ENCODE results near the gene KIAA0232.

The KIAA0232 gene, protein sequence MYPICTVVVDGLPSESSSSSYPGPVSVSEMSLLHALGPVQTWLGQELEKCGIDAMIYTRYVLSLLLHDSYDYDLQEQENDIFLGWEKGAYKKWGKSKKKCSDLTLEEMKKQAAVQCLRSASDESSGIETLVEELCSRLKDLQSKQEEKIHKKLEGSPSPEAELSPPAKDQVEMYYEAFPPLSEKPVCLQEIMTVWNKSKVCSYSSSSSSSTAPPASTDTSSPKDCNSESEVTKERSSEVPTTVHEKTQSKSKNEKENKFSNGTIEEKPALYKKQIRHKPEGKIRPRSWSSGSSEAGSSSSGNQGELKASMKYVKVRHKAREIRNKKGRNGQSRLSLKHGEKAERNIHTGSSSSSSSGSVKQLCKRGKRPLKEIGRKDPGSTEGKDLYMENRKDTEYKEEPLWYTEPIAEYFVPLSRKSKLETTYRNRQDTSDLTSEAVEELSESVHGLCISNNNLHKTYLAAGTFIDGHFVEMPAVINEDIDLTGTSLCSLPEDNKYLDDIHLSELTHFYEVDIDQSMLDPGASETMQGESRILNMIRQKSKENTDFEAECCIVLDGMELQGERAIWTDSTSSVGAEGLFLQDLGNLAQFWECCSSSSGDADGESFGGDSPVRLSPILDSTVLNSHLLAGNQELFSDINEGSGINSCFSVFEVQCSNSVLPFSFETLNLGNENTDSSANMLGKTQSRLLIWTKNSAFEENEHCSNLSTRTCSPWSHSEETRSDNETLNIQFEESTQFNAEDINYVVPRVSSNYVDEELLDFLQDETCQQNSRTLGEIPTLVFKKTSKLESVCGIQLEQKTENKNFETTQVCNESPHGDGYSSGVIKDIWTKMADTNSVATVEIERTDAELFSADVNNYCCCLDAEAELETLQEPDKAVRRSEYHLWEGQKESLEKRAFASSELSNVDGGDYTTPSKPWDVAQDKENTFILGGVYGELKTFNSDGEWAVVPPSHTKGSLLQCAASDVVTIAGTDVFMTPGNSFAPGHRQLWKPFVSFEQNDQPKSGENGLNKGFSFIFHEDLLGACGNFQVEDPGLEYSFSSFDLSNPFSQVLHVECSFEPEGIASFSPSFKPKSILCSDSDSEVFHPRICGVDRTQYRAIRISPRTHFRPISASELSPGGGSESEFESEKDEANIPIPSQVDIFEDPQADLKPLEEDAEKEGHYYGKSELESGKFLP (N-terminal part only)

DNA sequence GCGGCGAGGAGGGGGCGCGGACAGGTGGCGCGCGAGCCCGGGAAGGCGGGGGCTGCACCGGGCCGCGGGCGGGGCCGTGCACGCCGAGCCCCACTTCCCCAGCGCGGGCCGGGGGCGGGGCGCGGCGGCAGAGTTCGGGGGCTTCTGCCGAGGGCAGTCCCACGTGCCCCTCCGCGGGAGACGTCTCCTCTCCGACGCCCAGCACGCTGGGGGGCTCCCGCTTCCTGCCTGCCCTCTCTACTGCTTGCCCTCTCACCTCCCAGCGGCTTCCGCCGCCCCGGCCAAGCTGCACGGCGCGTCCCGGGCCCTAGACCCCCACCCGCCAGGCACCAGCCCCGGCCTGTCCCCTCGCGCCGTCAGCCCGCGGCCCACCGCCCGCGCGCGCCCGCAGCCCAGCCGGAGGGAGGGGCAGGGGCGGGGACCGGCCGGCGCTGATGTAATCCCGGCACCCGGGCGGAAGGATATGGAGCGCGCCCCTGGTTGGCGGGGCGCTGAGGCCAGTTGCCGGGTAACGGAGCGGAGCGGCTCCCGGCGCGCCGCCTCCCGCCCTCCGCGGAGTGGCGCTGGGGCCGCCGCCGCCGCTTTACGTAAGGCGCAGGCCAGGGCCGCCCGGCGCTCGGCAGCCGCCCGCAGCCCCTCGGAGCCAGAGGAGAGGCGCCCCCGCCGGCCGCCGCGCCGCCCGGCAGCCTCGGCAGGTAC lies at the start of gene KIAA0232:
TSS of gene KIAA0232 (plus strand) at position 581 of the 699 bp plus-strand sequence. CDS start 41,727 bp downstream, outside the sequence.
- H3K4me1 Mint-ChIP-seq (ENCODE audit: low read depth) = peaks cover 64% of the 10 kb centered on the region
- H3K27ac Mint-ChIP-seq = peak within 1 kb of the TSS; percentile 85
- H3K27me3 Mint-ChIP-seq = peaks cover 4% of the 10 kb centered on the region
- peaks cover 14% of the 10 kb centered on the region for H3K36me3 Mint-ChIP-seq (ENCODE audit: low read depth)
- H3K4me3 Mint-ChIP-seq = peak within 1 kb of the TSS; percentile 80
- intact Hi-C loops (cut with micrococcal nuclease) = loop anchor here (5.0 kb wide), 3 partner anchors 65 to 110 kb away; partner anchors contain the start of gene BLOC1S4
- H3K9me3 Mint-ChIP-seq = no peaks in the 10 kb centered on the region

DNA sequence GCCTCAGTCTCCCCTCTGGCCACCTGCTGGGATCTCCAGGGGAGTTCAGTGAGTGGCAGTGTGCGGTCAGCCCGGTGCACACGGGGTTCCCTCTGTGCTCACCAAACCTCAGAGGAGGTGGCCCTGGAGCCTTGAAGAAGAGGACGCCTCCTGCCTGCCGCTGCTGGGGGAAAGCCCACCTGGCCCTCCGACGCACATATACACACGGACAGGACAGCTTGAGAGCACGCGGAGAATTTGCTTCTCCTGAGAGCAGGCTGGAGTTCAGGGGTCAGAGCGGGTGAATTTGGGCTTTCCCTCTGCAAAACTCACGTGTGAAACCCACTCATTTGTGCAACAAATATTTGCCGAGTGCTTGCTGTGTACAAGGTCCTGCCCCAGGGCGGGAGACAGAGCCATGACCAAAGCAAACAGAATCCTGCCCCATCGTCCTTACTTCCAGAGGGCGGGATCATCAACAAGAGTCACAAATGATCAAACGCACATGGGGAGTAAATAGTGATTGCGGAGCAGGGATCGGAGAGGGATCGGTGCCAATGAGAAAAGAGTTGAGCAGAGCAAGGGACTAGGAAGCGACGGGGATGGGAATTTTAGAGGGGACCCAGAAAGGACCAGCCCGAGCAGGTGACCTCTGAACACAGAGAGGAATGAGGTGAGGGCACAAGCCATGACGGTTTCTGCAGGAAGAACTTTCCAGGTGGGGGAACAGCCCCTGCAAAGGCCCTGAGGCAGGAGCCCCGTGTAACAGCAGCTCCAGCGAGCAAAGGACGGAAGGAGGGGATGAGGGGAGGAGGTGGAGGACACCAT lies 49.0 kb upstream of the KIAA0232 start:
- intact Hi-C loops (cut with micrococcal nuclease) = no loop called here
- Mint-ChIP-seq H3K27ac (peak overlapping the region; percentile 90), H3K36me3 (ENCODE audit: low read depth) (no peaks in the 10 kb centered on the region), H3K4me3 (no peak overlapping the region), H3K9me3 (no peaks in the 10 kb centered on the region), H3K27me3 (peaks cover 15% of the 10 kb centered on the region), H3K4me1 (ENCODE audit: low read depth) (peaks cover 45% of the 10 kb centered on the region)

DNA sequence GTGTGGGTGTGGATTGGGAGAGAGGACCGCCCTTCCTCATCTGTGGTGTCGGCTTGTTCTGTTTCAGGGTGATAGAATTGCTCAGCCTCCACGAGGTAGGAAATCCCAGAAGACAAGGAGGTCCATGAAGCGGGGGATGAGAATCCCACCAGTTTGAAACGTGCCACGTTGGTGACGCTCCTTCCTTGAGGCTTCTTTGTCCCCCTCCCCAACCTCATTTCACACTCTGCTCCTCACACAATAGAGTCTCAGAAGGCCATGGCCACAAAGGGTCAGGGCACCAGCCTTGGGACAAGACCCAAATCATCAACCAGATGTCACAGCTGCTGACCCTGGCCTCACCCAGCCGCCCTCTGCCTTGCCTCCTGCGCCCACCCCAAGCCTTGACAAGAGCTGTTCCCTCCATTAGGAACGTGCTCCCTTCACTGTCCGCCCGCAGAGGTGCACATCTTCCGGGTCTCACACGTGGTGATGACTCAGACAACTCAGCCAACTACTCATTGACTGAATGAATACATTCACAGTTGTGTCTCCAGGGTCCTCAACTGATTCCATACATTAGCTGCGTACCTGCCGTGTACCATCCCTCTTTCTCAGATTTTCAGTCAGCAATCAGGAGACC lies 48.3 kb upstream of the KIAA0232 start:
- Mint-ChIP-seq H3K36me3 (ENCODE audit: low read depth) (no peaks in the 10 kb centered on the region), H3K27ac (peak overlapping the region; percentile 58), H3K9me3 (no peaks in the 10 kb centered on the region), H3K4me1 (ENCODE audit: low read depth) (peaks cover 43% of the 10 kb centered on the region), H3K27me3 (peaks cover 19% of the 10 kb centered on the region), H3K4me3 (no peak overlapping the region)
- intact Hi-C loops (cut with micrococcal nuclease) = no loop called here

DNA sequence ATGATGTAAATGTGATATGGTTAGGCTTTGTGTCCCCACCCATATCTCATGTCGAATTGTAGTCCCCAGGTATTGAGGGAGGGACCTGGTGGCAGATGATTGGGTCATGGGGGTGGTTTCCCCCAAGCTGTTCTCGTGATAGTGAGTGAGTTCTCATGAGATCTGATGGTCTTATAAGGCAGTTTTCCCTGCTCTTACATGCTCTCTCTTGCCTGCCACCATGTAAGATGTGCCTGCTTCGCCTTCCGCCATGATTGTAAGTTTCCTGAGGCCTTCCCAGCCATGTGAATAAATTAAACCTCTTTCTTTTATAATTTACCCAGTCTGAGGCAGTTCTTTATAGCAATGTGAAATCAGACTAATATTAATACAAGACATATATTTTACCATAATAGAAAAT lies 42.6 kb upstream of the KIAA0232 start:
- Mint-ChIP-seq H3K4me1 (ENCODE audit: low read depth) (peaks cover 10% of the 10 kb centered on the region), H3K36me3 (ENCODE audit: low read depth) (no peaks in the 10 kb centered on the region), H3K4me3 (no peak overlapping the region), H3K27ac (no peak overlapping the region), H3K9me3 (no peaks in the 10 kb centered on the region), H3K27me3 (peaks cover 18% of the 10 kb centered on the region)
- intact Hi-C loops (cut with micrococcal nuclease) = no loop called here

DNA sequence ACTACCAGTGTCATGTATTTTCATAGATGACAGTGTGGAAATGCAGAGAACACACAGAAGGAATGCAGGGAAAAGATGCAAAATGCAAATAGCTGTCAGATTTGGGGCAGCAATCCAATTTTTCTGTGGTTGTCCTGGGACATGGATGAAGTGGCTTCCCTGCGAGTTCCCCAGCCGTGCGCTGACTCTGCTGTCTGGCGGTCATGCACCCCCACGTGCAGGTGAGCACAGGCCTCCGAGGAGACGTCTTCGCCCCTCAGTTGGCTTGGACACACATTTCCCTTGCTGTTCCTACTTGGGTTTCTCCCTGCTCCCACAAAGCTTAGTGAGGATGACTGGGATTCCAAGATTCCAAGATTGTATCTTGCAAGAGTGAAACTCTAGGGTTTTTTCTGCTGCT lies 42.2 kb upstream of the KIAA0232 start:
- intact Hi-C loops (cut with micrococcal nuclease) = no loop called here
- Mint-ChIP-seq H3K4me3 (no peak overlapping the region), H3K9me3 (no peaks in the 10 kb centered on the region), H3K36me3 (ENCODE audit: low read depth) (no peaks in the 10 kb centered on the region), H3K27ac (no peak overlapping the region), H3K4me1 (ENCODE audit: low read depth) (peaks cover 10% of the 10 kb centered on the region), H3K27me3 (peaks cover 19% of the 10 kb centered on the region)

DNA sequence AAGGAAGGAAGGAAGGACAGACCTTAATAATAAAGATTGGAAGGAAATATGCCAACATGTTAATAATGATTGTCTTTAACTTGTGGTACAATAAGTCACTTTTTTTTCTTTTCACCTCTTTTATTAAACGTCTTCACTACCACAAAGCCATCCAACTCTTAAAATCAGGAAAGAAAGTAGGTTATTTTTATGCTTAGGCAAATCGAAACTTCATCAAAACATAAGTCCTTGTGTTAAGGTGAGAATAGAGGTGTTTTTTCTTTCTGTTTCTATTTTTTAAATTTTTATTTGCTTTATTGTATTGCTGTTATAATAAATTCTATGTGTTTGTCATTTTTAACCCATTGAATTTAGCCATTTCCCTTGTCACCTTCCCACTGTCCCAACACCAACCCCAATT lies 40.0 kb upstream of the KIAA0232 start:
- intact Hi-C loops (cut with micrococcal nuclease) = no loop called here
- H3K4me1 Mint-ChIP-seq (ENCODE audit: low read depth) = peaks cover 19% of the 10 kb centered on the region
- no peak overlapping the region for H3K4me3 Mint-ChIP-seq
- peaks cover 27% of the 10 kb centered on the region for H3K27me3 Mint-ChIP-seq
- no peak overlapping the region for H3K27ac Mint-ChIP-seq
- no peaks in the 10 kb centered on the region for H3K36me3 Mint-ChIP-seq (ENCODE audit: low read depth)
- no peaks in the 10 kb centered on the region for H3K9me3 Mint-ChIP-seq

DNA sequence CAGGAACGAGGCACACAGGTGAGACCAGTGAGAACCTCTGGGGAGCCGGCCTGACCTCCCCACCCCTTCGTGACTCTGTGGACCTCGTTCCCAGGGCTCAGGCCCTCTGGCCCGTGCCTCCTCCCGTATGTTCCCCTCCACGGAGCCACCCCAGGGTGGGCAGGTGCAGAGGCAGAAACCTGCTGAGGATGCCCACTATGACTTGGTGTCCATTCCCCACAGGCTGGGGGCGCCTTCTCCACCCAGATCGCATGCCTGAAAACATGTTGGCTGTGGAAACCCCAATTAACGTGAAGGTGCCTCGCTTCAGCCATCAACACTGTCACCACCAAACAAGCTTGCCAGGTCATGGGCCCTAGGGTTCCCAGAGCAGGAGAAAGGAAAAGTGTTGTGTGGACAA lies 39.5 kb upstream of the KIAA0232 start:
- H3K36me3 Mint-ChIP-seq (ENCODE audit: low read depth) = no peaks in the 10 kb centered on the region
- peaks cover 20% of the 10 kb centered on the region for H3K4me1 Mint-ChIP-seq (ENCODE audit: low read depth)
- H3K9me3 Mint-ChIP-seq = no peaks in the 10 kb centered on the region
- intact Hi-C loops (cut with micrococcal nuclease) = no loop called here
- H3K27me3 Mint-ChIP-seq = peaks cover 23% of the 10 kb centered on the region
- H3K4me3 Mint-ChIP-seq = no peak overlapping the region
- H3K27ac Mint-ChIP-seq = no peak overlapping the region

DNA sequence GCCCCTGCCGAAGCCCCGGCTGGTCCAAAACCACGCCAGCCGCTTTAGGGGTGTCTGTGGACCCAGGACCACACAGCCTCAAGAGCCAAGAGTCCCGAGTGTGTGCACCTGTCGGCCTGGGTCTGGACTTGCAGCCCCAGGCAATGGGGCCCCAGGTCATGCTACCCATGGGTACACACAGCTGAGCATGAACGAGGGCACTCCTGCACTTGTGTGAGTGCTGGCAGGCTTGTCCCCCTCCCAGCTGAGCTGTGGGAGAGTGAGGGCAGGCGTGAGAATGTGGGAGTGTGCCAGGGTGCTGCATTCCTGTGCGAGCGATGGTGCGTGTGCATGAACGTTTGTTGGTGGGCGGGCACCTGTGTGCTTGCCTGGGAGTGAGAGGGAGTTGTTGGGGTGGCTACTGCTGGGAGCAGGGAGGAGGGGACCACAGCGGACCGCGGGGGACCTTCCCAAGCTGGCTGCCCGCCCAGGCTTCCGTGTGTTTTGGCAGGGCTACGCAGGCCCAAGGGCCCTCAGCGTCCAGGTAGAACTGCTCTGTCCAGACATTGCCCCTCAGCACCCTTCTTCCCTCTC lies 35.7 kb upstream of the KIAA0232 start:
- Mint-ChIP-seq H3K4me1 (ENCODE audit: low read depth) (peaks cover 40% of the 10 kb centered on the region), H3K27me3 (peaks cover 16% of the 10 kb centered on the region), H3K36me3 (ENCODE audit: low read depth) (no peaks in the 10 kb centered on the region), H3K4me3 (no peak overlapping the region), H3K27ac (peak overlapping the region; percentile 17), H3K9me3 (no peaks in the 10 kb centered on the region)
- intact Hi-C loops (cut with micrococcal nuclease) = no loop called here

DNA sequence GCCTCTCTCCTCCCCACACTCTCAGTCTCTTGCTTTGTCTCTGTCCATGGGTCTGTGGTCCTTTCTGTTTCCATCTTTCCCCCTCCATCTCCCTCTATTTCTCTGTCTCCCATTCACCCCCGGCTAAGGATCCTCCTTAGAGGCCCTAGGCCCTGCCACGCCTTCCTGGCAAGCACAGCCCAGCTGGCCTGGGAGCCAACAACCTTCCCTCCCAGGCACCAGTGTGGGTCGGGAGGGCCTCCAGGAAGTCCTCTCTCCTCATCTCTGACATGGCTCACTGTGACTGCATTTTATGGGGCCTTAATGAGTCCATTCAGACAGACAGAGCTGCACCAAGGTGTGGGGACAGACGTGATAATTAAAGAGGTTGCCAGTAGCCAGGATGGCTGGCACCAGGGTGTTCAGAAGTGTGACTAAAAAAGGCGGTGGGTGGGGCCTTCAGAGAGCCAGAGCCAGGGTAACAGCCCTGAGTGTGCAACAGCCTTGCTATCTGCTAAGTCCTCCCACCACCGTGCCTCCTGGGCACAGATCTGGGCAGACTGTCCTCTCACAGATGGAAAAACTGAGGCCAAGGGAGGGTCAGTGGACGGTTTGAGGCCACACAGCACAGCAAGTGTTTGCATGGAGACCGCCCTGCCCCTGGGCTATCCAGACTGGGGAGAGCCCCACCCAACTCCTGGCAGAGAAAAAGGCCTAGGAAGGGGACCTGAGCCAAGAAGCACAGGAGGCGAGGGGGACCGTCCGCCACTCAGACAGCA lies 35.1 kb upstream of the KIAA0232 start:
- peak overlapping the region; percentile 17 for H3K27ac Mint-ChIP-seq
- H3K27me3 Mint-ChIP-seq = peaks cover 14% of the 10 kb centered on the region
- H3K4me1 Mint-ChIP-seq (ENCODE audit: low read depth) = peaks cover 47% of the 10 kb centered on the region
- intact Hi-C loops (cut with micrococcal nuclease) = no loop called here
- H3K4me3 Mint-ChIP-seq = no peak overlapping the region
- H3K9me3 Mint-ChIP-seq = no peaks in the 10 kb centered on the region
- H3K36me3 Mint-ChIP-seq (ENCODE audit: low read depth) = no peaks in the 10 kb centered on the region

DNA sequence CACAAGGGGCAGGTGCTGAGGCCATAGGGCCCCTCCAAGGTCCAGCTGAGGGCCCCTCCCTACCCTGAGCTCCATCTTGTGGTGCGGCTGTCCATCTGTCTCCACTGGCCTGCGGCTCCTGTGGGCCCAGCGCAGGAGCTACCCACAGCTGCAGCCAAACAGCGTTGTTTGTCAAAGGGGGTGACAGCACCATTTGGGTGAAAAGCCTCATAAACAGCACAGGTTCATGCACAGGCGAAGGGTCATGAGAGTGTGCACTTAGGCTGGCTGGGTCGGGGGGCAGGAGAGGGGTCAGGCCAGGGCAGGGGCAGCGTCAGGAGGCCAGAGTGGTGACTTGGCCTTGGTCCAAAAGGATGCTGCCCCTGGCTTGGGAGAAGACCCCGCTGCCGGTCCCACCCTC lies 34.2 kb upstream of the KIAA0232 start:
- Mint-ChIP-seq H3K36me3 (ENCODE audit: low read depth) (no peaks in the 10 kb centered on the region), H3K9me3 (no peaks in the 10 kb centered on the region), H3K4me3 (no peak overlapping the region), H3K4me1 (ENCODE audit: low read depth) (peaks cover 50% of the 10 kb centered on the region), H3K27ac (no peak overlapping the region), H3K27me3 (peaks cover 14% of the 10 kb centered on the region)
- intact Hi-C loops (cut with micrococcal nuclease) = no loop called here

DNA sequence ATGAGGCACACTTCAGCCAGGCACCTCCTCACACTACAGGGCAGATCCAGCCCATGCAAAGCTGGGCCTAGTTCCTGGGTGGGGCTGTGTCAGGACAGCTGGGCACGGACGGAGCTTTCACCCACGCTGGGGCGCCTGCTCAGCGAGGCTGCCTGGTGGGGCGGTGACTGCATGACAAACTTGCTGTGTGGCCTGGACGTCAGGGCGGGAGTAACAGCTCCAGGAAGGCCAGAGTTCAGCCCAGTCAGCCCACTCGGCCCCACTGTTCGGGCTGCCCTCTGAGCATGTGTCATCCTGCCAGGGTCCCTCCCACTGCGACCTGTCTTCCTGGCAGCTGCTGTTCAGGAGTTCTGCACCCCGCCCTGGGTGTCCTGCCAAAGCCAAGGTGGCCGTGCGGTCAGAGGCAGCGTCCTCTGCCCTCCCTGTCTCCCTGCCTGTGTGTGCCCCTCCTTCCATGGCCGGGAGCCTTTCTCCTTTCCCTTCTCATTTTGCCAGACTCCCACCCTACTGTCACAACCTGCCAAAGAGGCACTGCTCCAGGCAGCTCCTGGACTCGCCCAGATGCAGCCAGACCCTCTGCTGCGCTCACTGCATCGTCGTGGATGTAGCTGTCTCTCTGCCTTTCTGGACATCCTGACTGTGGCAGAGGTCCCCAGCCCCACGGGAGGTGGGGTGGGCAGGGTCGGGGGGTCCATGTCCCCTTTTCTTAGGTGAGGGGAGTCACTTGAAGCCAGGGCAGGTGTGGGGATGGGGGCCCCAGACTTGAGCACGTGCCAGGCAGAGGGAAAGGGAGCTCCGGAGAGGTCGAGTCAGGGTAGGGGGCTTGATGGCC lies 33.0 kb upstream of the KIAA0232 start:
- Mint-ChIP-seq H3K9me3 (no peaks in the 10 kb centered on the region), H3K4me1 (ENCODE audit: low read depth) (peaks cover 47% of the 10 kb centered on the region), H3K27me3 (peaks cover 13% of the 10 kb centered on the region)

More for the DNA sequence above, 33.0 kb upstream of the KIAA0232 start:
- intact Hi-C loops (cut with micrococcal nuclease) = no loop called here
- H3K36me3 Mint-ChIP-seq (ENCODE audit: low read depth) = no peaks in the 10 kb centered on the region
- H3K27ac Mint-ChIP-seq = peak overlapping the region; percentile 72
- H3K4me3 Mint-ChIP-seq = no peak overlapping the region

All from dendritic cell treated with granulocyte-macrophage colony-stimulating factor and Interleukin-4, amounts not matched to agents 40 ng/mL and 50 ng/mL, for 4 days (primary cell).